ENCODE results near the gene MVB12B.

The MVB12B gene

GRCh38 chr9:126357074-126357473 lies 30.4 kb downstream of the MVB12B start:
- peaks cover 5% of the 10 kb centered on the region; the same call in 1 of the 2 replicates for H3K4me1 ChIP-seq (ENCODE audit: low read length)
- no peak overlapping the region for H3K4me2 ChIP-seq (ENCODE audit: low read length)
- no peak overlapping the region for H2AFZ ChIP-seq (ENCODE audit: low read depth, low read length)
- no peak overlapping the region for H3K9ac ChIP-seq (ENCODE audit: low read length)
- no peaks in the 10 kb centered on the region for H4K20me1 ChIP-seq (ENCODE audit: insufficient read depth, low read length)
- peaks cover 6% of the 10 kb centered on the region for H3K36me3 ChIP-seq (replicated peaks; ENCODE audit: low read depth, low read length)
- no peaks in the 10 kb centered on the region for H3K79me2 ChIP-seq (ENCODE audit: low read length)
- no peak overlapping the region for H3K4me3 ChIP-seq (ENCODE audit: low read length)
- peaks cover 29% of the 10 kb centered on the region for H3K27me3 ChIP-seq (ENCODE audit: low read depth, low read length)
- H3K27ac ChIP-seq (ENCODE audit: low read length), result no peak overlapping the region
- TF ChIP-seq, protein P1, sequence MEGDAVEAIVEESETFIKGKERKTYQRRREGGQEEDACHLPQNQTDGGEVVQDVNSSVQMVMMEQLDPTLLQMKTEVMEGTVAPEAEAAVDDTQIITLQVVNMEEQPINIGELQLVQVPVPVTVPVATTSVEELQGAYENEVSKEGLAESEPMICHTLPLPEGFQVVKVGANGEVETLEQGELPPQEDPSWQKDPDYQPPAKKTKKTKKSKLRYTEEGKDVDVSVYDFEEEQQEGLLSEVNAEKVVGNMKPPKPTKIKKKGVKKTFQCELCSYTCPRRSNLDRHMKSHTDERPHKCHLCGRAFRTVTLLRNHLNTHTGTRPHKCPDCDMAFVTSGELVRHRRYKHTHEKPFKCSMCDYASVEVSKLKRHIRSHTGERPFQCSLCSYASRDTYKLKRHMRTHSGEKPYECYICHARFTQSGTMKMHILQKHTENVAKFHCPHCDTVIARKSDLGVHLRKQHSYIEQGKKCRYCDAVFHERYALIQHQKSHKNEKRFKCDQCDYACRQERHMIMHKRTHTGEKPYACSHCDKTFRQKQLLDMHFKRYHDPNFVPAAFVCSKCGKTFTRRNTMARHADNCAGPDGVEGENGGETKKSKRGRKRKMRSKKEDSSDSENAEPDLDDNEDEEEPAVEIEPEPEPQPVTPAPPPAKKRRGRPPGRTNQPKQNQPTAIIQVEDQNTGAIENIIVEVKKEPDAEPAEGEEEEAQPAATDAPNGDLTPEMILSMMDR (IDR thresholded peaks at IDR 0.05; ENCODE audit: low read depth, low read length), result no peak
- no peak for TF ChIP-seq EZH2phosphoT487 (IDR thresholded peaks at IDR 0.05; ENCODE audit: low read depth)
- H3K9me3 ChIP-seq (ENCODE audit: insufficient read depth, low read length), result peaks cover 19% of the 10 kb centered on the region; the same call in 1 of the 2 replicates

DNA sequence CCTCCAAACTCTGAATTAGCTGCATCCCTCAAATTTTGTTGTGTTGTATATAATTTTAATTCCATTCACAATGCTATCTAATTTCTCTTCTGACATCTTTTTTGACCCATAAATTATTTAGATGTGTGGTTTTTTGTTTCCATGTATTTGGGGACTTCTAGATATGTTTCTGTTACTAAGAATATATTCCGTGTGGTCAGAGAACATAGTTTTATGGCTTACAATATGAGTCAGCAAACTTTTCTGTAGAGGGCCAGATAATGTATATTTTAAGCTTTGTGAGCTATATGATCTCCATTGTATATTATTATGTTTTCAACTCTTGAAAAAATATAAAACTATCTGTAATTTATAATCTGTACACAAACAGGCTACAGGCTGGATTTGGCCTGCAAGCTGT lies 33.4 kb downstream of the MVB12B start:
- TF ChIP-seq, protein P1 (IDR thresholded peaks at IDR 0.05; ENCODE audit: low read depth, low read length), result no peak
- TF ChIP-seq EZH2phosphoT487 (IDR thresholded peaks at IDR 0.05; ENCODE audit: low read depth), result no peak
- Histone ChIP-seq H3K9me3 (ENCODE audit: insufficient read depth, low read length) (peaks cover 19% of the 10 kb centered on the region; the same call in 1 of the 2 replicates), H2AFZ (ENCODE audit: low read depth, low read length) (no peak overlapping the region), H3K27ac (ENCODE audit: low read length) (no peak overlapping the region), H3K4me1 (ENCODE audit: low read length) (peaks cover 5% of the 10 kb centered on the region; the same call in 1 of the 2 replicates), H3K36me3 (replicated peaks; ENCODE audit: low read depth, low read length) (peaks cover 8% of the 10 kb centered on the region), H3K79me2 (ENCODE audit: low read length) (no peaks in the 10 kb centered on the region), H3K27me3 (ENCODE audit: low read depth, low read length) (peaks cover 26% of the 10 kb centered on the region), H3K4me3 (ENCODE audit: low read length) (no peak overlapping the region), H3K9ac (ENCODE audit: low read length) (no peak overlapping the region), H4K20me1 (ENCODE audit: insufficient read depth, low read length) (no peaks in the 10 kb centered on the region), H3K4me2 (ENCODE audit: low read length) (no peak overlapping the region)

DNA sequence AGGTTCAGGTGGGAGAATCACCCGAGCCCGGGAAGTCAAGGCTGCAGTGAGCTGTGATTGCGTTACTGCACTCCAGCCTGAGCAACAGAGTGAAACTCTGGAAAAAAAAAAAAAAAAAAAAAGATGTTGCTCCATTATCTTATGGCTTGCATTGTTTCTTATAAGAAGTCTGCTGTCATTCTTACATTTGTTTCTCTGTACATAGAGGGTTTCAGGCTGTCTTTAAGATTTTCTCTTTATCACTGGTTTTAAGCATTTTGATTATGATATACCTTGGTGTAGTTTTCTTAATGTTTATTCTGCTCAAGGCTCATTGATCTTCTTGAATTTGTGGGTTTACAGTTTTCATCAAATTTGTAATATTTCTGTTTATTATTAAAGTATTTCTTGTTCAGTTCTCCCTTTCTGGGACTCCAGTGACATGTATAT lies 35.2 kb downstream of the MVB12B start:
- Histone ChIP-seq H2AFZ (ENCODE audit: low read depth, low read length) (no peak overlapping the region), H3K27me3 (ENCODE audit: low read depth, low read length) (peaks cover 28% of the 10 kb centered on the region), H3K79me2 (ENCODE audit: low read length) (no peaks in the 10 kb centered on the region), H3K4me2 (ENCODE audit: low read length) (no peak overlapping the region), H3K9me3 (ENCODE audit: insufficient read depth, low read length) (peaks cover 19% of the 10 kb centered on the region; the same call in 1 of the 2 replicates), H3K4me3 (ENCODE audit: low read length) (no peak overlapping the region), H3K27ac (ENCODE audit: low read length) (no peak overlapping the region), H3K4me1 (ENCODE audit: low read length) (peaks cover 5% of the 10 kb centered on the region; the same call in 1 of the 2 replicates), H4K20me1 (ENCODE audit: insufficient read depth, low read length) (no peaks in the 10 kb centered on the region), H3K36me3 (replicated peaks; ENCODE audit: low read depth, low read length) (peaks cover 8% of the 10 kb centered on the region), H3K9ac (ENCODE audit: low read length) (no peak overlapping the region)
- TF ChIP-seq, protein P1 (IDR thresholded peaks at IDR 0.05; ENCODE audit: low read depth, low read length), result no peak
- TF ChIP-seq EZH2phosphoT487 (IDR thresholded peaks at IDR 0.05; ENCODE audit: low read depth), result no peak

- no peak overlapping the region for H3K27ac ChIP-seq (ENCODE audit: low read length)
- H3K4me2 ChIP-seq (ENCODE audit: low read length), result no peak overlapping the region
- H4K20me1 ChIP-seq (ENCODE audit: insufficient read depth, low read length), result peaks cover 2% of the 10 kb centered on the region; the same call in 1 of the 2 replicates
- H3K4me1 ChIP-seq (ENCODE audit: low read length), result peaks cover 5% of the 10 kb centered on the region; the same call in 1 of the 2 replicates
- TF ChIP-seq, protein P1 (IDR thresholded peaks at IDR 0.05; ENCODE audit: low read depth, low read length), result no peak
- TF ChIP-seq EZH2phosphoT487 (IDR thresholded peaks at IDR 0.05; ENCODE audit: low read depth), result no peak
- peaks cover 8% of the 10 kb centered on the region for H3K36me3 ChIP-seq (replicated peaks; ENCODE audit: low read depth, low read length)
- H3K9me3 ChIP-seq (ENCODE audit: insufficient read depth, low read length), result peaks cover 19% of the 10 kb centered on the region; the same call in 1 of the 2 replicates
- no peaks in the 10 kb centered on the region for H3K79me2 ChIP-seq (ENCODE audit: low read length)
- H3K9ac ChIP-seq (ENCODE audit: low read length), result no peak overlapping the region
- no peak overlapping the region for H3K4me3 ChIP-seq (ENCODE audit: low read length)
- H3K27me3 ChIP-seq (ENCODE audit: low read depth, low read length), result peaks cover 24% of the 10 kb centered on the region
- no peak overlapping the region for H2AFZ ChIP-seq (ENCODE audit: low read depth, low read length)
Measured at GRCh38 chr9:126363250-126363649, 36.6 kb downstream of the MVB12B start.

All from OCI-LY3 (cell line).